GM18507 (cell line): ENCODE data around the gene LEKR1.

Experiments used
- DNase-seq: peaks from one replicate; pipeline ENCODE4 v3.0.0; 2011; ENCODE audit warnings: low read depth; ENCODE audit not compliant: insufficient read length; ENCODE audit errors: extremely low spot score
- FAIRE-seq: peaks from 2 replicates; lab custom pipeline; 2011; peaks lifted over from hg19 to GRCh38; lab: Jason Lieb, UNC

Gene LEKR1

DNA sequence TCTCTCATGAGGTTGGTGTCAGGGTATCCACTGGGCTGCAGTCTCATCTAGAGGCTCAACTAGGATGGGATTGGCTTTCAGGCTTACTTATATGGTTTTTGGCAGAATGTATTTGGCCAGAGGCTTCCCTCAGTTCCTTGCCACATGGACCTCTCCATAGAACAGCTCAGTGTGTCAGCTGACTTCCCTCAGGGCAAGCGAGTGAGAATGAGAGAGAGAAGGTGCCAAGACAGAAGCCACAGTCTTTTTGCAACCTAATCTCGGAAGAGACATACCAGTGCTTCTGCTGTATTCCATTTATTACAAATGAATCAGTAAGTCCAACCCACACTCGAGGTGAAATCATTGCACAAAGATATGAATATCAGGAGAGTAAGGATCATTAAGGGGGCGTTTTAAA lies 204.6 kb downstream of the LEKR1 start:
- DNase-seq = no peak
- FAIRE-seq = no peak

DNA sequence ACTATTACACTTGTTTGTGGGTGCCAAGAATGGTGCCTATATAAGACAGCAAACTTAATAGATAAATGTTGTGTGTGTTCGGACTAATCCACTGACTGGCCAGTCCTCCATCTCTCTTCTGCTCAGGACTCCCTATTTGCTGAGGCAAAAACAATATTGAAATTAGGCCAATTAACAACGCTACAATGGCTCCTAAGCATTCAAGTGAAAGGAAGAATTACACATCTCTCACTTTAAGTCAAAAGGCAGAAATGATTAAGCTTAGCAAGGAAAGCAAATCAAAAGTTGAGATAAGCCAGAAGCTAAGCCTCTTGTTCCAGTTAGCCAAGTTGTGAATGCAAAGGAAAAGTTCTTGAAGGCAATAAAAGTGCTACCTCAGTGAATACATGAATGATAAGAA lies 206.8 kb downstream of the LEKR1 start:
- FAIRE-seq = no peak
- no peak for DNase-seq

DNA sequence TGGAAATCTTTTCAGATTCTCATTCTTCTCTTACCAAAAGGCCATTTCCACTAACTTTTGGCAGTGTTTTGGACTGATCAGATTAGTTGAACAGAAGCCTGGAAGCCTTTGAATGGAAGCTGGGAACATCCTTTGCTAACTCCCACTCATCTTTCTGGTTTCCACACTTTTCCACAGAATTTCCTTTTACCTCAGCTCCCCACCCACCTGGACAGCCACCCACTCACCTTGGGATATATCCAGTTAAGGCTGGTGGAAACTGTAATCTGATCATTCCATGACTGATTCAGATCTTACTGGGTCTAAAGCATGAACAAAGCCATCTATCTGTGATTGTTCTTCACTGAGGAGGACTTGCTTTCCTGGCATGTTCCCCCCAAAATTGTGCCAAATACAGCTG lies 214.3 kb downstream of the LEKR1 start:
- FAIRE-seq = no peak
- no peak for DNase-seq

DNA sequence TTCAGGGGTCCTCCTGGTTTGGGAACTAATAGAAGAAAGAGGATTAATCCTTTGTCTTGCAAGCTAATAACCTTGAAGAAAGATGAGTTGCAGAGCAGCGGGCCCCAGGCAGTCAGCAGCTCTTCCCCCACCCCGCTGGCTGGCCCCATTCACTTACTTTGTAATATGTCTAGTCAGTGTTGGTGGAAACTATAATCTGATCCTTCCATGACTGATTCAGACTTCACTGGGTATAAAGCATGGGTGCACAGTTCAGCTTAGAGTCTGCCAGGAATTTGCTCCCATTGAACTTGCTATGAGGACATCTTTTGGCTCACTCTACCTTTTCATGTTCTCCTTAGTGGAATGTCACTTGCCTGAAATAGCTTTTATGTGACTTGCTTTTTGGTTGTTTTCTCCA lies 216.1 kb downstream of the LEKR1 start:
- DNase-seq (no peak), FAIRE-seq (no peak)

DNA sequence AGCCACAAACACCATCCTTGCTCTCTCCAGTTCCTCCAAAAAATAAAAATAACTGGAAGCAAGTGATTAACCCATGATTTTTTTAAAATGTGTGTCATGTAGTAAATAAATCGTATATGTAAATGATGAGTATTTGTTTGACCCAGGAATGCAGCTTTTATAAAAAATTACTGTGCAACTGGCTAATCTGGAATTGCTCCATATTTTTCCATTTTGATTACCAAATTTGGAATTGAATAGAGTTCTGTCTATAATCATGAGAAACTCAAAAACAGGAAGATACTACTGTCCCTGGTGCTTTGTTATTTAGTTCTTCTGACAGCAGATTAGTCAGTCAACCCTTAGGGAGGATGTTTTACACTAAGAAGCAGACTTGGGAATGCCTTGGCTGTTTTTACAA lies 217.6 kb downstream of the LEKR1 start:
- FAIRE-seq (no peak), DNase-seq (no peak)

DNA sequence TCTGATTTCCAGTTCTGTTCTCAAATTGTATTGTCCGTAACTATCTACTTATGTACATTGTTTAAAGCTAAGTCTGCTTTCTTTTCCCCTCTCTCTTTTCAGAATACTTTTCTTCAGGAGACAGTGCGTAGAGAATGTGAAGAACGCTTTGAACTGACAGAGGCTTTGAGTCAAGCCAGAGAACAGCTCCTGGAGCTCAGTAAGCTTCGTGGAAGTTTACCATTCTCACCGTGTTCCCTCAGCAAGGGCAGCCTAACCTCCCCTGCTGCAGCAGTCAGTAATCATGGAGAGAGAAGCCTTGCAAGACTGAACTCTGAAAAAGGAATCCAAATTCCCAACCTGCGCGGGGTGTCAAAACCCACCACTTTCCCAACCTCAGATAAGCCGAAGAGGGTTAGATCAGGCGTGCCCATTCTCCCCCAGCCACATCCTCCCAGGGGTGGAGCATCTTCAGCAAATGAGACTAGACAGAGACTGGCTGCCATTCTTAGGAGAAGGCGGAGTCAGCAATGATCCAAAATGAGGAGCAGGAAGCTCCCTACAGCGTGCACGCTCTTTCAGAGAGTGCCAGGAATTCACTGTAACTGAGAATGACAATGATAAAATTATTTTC lies 219.2 kb downstream of the LEKR1 start:
- FAIRE-seq = no peak
- no peak for DNase-seq

DNA sequence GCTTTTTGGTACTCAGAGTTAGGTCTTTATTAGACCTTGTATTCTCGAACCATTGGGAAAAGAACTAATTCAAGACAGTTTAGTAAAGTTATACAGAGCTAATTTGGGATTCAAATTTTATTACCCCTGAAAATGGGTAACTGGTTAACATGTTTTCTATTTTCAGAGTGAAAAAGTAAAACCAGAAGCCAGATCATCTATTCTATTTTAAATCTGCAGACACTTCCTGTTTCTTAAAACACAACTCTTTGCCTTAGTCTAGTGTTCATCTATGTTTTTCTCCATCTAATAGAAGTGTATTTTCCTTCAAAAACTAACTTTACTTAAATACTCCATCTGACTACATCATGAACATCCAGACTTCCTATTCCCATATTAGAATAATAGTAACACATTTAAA lies 220.4 kb downstream of the LEKR1 start:
- peak; percentile 62 for FAIRE-seq
- no peak for DNase-seq

DNA sequence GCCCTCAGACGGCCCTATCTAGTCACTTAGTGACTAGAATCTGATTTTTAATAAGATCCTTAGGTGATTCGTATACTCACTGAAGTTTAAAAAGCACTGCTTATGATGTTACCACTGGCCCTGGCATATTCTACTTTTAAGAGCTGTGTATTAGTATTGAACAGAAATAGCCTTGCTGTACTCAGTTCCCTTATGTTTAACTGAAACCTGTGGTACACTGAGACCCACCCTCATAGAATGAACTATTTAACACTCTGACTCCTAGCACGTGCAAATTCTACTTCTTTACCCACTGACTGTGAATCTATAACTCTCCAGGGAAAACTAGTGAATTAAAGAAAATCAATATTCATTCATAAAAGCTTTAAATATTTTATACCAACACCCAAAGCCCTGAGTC lies 224.9 kb downstream of the LEKR1 start:
- no peak for DNase-seq
- no peak for FAIRE-seq

DNA sequence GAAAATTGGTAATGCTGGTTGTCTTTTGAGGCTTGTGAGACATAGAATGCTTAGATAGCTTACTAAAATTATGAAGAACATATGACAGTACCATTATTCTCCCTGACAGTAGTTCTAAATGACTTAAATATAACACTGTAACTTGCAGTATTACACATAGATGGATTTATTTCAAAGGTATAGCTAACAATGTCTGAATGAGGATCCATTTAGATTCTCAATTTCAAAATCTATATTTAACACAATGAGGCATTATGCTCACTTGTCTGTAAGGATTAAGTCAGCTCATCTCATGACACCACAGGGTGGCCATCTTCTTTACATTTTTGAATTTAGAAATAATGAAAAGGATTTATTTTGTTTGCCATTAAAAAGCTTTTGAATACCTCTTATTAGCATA lies 225.4 kb downstream of the LEKR1 start:
- no peak for DNase-seq
- no peak for FAIRE-seq

DNA sequence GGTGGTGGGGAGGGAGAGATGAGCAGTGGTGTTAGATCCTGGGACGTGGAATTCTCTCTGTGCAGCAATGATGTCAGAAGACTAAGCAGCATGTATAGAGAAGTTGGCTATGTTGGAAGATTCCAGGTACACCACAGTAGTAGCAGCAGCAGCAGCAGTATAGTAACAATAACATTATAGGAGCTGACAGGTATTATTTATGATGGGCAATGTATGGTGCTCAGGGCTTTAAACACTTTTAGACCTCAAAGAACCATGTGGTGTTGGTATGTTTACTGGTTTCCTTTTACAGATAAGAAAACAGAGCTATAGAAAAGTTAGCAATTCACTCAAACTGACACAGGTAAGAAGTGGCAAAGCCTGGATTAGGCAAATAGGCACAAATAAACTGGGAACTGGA lies 229.9 kb downstream of the LEKR1 start:
- FAIRE-seq (no peak), DNase-seq (no peak)

DNA sequence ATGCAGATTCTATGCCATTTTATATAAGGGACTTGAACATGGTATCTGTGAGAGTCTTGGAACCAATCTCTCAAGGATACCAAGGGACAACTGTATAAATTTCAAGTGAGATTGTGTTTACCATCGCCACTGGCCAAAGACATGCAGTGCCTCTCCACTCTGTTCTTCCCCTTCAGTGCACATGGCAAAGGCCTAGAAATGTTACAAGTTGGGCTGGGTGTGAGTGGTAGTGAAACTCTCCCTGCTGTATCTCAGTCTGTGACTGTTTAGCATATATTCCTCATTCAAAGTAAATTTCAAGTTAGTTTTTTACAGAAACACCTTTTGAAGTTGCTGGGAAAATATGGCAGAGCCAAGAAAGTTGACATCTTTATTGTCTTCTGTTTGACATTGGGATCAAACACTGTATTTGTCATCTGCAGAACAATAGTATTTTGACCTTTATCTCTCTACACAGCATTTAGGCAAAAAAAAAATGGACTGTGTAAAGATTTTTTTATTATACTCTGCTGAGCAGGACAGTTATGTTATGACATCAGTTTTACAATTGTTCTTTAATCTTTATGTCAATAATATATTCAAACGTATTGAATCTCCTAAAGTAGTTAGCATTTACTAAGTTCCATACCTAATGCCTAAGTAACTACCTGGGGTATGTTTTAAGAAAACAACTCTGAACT lies 232.4 kb downstream of the LEKR1 start:
- DNase-seq (no peak), FAIRE-seq (peak; percentile 18)

DNA sequence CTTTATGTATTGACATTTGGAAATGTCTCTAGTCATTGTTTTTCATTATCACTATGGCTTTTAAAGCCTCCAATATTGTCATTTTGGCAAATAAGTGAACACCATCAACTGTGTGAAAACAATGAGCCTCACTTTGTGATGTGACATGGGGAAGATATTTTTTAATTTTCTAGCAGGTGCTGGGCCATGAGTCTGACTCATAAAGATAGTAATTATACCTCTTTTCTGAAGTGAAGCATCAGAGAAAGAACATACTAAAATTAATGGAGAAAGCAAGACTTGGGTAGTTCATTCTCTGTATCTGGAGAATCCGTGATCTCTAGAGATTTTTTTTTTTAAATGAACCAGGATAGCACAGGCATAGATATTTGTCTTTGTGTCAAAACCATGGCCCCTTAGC lies 233.0 kb downstream of the LEKR1 start:
- DNase-seq (no peak), FAIRE-seq (no peak)

DNA sequence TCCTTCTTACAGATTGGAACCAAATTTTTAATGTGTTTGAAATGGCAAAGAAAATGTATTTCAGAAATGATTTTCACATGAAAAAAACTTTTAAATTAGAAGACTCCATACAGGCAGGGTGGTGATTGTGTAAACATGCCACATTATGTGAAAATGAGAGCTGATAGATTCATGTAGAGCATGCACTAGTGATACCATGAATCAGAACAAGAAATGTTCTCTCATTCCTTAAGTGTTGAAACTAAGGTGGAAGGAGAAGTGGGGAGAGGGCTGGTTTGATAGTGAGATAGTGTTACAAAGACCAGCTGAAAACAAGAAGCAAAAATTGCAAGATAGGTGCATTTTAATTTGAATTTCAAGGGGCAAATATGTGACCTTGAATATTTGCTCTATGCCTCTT lies 233.5 kb downstream of the LEKR1 start:
- DNase-seq = no peak
- peak; percentile 57 for FAIRE-seq

DNA sequence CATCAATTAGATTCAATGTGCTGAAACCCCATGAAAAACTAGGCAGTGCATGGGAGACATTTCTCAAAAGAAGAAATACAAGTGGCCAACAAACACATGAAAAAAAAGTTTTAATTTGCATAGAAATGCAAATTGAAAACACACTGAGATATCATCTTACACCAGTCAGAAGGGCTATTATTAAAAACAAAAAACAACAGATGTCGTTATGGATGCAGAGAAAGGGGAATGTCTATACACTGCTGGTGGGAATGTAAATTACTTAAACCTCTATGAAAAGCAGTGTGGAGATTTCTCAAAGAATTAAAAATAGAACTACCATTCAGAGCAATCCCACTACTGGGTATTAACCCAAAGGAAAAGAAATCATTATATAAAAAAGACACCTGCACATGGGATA lies 235.1 kb downstream of the LEKR1 start:
- DNase-seq (no peak), FAIRE-seq (no peak)

DNA sequence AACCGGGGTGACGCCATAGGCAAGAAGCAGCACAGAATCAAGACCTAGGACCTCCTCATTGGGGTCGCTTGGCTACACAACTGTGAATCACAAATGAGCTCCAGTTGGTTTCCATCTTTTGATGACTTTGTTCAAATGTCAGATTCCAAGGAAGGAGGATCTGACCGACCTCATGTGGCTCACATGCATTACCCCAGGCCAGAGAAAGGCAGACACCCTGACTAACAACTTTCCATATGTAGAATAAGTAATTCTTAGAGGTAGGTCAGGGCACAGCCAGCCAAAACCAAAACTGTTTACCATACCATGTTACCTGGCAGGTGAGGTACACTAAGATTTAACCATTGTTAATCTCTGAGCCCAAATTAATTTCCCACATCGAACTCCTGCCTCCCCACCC lies 237.3 kb downstream of the LEKR1 start:
- FAIRE-seq = no peak

DNA sequence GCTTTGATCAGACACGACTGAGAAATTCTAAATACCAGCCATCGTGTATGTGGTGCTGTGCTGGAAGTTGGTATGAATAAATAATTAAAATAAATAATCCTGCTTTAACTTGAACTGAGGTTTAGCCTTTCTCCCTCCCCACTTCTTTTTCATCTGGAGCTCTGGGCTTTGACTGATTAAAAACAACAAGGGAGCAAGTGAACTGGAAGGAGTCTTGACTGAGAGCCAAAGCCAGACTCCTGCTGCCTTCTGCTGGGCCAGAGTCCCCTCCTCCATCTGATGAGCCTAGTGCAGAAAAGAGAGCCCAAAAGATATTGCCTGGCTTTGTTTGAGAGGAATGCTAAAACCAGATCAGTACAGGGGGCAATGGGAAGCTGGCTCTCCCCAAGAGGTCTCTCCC lies 237.8 kb downstream of the LEKR1 start:
- FAIRE-seq = no peak
- no peak for DNase-seq

More for the DNA sequence above, 237.3 kb downstream of the LEKR1 start:
- DNase-seq = no peak

DNA sequence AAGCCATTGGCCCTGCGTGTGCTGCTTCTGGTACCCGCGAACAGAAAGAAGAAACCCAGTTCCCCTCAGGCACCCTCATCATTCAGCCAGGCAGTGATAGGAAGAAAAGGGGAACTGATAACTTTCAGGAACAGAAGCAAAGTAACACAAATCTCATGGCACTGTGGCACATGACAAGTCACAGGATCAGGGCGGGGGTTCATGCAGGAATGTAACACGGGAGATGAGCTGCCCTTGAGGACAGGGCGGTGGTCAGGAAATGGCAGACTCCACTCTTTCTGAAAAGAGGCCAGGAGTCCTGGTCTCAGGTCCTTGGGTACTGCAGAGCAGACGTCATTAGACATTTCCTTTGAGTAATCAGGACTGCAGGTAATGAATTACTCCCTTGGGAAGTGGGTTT lies 238.2 kb downstream of the LEKR1 start:
- peak; percentile 82 for FAIRE-seq

DNA sequence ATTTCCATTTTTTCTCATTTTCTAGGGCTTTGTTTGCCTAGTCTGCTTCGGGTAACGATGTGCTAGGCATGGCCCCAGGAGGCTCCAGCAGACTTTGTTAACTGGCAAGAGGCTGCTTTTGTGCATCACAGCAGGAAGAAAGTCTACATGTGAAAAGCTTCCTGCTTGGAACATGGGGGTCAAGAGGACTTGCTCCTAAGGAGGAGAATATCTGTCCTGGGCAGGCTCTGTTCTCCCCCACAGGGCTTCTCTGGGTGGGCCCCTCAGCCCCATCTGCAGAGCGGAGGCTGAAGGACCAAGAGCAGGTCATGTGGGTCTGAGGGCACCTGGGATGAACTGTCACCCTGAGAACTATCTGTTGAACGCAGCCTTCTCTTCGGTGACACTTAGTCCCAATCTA lies 239.0 kb downstream of the LEKR1 start:
- DNase-seq = no peak
- no peak for FAIRE-seq

More for the DNA sequence above, 238.2 kb downstream of the LEKR1 start:
- DNase-seq = no peak

DNA sequence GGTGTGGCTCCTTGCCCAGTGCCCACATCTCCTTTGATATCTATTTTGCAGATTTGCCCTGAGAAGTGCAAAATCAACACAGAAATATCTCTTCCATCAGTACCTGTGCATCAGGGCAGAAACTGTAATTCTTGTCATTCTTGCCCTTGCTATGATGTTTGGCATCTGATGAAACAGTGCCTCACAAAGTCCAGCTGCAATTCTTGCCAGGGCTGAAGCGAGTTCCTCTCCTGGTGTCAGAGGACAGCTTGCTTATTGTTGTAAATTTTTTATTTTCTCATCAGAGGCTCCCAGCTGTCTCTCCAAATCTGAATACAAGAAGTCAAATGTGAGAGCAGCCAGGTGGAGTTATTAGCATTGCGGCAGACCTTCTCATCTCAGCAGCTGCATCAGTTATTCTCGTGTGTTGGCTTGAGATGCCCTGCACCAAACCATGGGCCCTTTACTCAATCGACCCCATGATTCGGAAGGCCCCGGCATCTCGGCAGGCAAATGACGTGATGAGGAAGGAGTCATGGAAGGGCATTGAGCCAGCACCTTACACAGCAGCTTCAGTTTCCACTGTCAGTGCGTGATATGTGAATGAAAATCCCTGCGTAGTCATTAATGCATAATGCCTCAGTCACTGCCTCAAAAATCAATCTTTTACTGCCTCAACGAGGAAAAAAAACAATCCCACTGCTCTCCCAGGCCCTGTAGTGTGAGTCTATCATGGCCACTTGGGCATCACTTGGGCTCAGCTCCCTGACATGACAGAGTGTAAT lies 240.4 kb downstream of the LEKR1 start:
- FAIRE-seq = no peak
- no peak for DNase-seq

DNA sequence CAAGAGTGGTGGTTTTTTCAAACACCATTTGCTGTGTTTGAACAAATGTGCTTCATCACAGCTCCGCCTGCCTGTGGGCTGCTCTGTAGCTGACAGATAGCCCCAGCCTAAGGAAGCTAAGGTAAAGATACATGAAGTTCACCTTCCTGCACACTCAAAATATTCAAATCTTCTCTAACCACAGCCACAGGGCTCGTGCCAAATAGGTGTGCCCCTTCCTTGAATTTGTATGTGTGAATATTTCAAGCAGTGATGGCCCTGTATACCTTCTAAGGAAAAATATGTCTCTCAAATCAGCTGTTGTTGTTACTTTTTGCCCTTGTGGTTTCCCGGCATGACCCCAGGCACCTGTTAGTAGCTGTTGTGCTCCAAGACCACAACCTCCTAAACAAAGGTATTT lies 241.0 kb downstream of the LEKR1 start:
- FAIRE-seq (peak; percentile 49), DNase-seq (no peak)

DNA sequence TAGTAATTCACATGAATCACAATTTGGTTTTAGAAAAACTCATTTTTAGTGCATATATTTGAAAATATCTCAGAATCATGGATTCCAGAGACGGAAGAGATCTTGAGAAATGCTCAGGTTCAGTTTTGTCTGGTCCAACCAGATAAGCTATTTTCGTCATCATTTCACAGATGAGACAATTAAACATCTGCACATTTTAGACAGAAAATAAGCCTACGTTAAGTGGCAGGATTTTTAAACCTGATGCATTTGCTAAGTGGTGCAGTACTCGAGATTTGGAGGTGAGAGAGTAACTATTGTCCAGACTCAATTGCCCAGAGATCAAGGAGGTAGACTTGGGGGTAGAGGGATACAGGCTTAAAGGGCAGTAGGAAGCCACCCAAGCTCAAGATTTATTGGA lies 243.3 kb downstream of the LEKR1 start:
- FAIRE-seq = no peak
- no peak for DNase-seq
